BE2C (cell line): ENCODE data around the gene TMEM132C.

Source experiments
- DNase-seq: peaks from one replicate; pipeline ENCODE4 v3.0.0-alpha.2; 2020
- H3K27me3 ChIP-seq: fragments of 250-450 bp; sonication (Bioruptor Pico); 2 replicates; pipeline ENCODE4 v1.5.1; 2020; ENCODE audit warnings: mild to moderate bottlenecking
- H3K36me3 ChIP-seq: fragments of 250-450 bp; sonication (Bioruptor Pico); 2 replicates; pipeline ENCODE4 v1.5.1; 2020; ENCODE audit warnings: mild to moderate bottlenecking
- H3K4me1 ChIP-seq: fragments of 250-450 bp; sonication (Bioruptor Pico); 2 replicates; pipeline ENCODE4 v1.5.1; 2020
- H3K4me3 ChIP-seq: 2 replicates; pipeline ENCODE4 v1.5.1; 2011; ENCODE audit warnings: low read depth, low read length
- H3K9me3 ChIP-seq: fragments of 250-450 bp; sonication (Bioruptor Pico); 2 replicates; pipeline ENCODE4 v1.5.1; 2020
- TF ChIP-seq, protein P1 (sequence below): IDR thresholded peaks from 2 replicates; pipeline ENCODE4 v1.5.1; 2012; ENCODE audit warnings: mild to moderate bottlenecking, low read depth, low read length

Gene TMEM132C

DNA sequence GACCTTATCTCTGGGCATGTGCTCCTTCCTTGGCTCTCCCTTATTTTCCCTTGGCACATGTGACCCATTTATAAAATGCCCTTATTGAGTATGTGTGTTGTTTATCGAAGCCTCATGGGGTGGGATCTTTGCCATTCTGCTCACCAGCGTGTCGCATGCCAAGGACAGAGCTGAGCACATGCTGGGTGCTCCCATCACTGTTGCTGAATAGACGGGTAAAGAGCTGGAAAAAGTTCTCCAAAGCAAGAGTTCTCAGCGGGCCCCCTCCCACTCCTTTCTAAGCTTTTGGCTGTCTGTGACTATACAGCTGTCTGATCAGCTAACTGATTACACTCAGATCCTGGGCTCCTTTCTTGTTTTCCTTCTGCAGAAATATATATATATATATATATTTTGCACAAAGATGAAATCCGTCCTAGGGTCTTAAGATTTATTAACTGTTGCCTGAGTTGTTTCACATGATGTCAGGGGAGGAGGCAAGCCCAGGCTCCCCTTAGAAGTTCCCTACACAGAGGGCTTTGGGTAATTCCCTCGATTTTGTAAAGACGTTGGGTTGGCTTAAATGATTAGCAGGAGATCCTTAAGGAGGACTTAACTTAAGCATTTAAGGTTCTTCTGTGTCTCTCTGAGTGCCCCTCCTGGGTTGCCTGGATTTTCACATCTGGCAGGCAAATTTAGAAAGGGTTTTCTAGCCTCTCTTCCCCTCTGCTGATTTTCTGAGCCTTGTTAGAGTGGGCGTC, 71.6 kb downstream of the TMEM132C start:
- DNase-seq, result no peak
- Histone ChIP-seq H3K9me3 (peaks cover 2% of the 10 kb centered on the region; the same call in 1 of the 2 replicates), H3K27me3 (no peaks in the 10 kb centered on the region), H3K4me1 (no peaks in the 10 kb centered on the region), H3K36me3 (no peaks in the 10 kb centered on the region), H3K4me3 (no peak overlapping the region)
- TF ChIP-seq, protein P1, sequence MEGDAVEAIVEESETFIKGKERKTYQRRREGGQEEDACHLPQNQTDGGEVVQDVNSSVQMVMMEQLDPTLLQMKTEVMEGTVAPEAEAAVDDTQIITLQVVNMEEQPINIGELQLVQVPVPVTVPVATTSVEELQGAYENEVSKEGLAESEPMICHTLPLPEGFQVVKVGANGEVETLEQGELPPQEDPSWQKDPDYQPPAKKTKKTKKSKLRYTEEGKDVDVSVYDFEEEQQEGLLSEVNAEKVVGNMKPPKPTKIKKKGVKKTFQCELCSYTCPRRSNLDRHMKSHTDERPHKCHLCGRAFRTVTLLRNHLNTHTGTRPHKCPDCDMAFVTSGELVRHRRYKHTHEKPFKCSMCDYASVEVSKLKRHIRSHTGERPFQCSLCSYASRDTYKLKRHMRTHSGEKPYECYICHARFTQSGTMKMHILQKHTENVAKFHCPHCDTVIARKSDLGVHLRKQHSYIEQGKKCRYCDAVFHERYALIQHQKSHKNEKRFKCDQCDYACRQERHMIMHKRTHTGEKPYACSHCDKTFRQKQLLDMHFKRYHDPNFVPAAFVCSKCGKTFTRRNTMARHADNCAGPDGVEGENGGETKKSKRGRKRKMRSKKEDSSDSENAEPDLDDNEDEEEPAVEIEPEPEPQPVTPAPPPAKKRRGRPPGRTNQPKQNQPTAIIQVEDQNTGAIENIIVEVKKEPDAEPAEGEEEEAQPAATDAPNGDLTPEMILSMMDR, result no peak

DNA sequence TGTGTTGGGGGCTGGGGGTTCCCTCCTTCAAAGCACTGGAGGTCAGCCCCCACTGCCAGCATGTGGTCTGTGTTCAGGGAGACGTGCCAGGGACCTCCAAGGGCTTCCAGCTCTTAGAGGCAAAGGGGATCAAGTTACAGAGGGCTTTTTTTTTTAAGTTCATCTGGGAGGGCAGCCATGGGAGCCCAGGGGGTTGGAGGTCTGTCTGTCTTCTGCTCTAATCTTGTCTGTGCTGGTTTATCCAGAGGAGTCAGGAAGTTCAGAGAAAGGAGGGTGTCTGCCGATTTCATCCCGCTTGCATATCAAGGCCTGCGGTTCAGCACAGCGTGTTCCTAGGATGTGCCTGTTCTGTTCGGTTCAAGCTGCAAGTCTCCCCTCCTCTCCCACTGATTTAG, 72.2 kb downstream of the TMEM132C start:
- Histone ChIP-seq H3K4me3 (no peak overlapping the region), H3K36me3 (no peaks in the 10 kb centered on the region), H3K4me1 (no peaks in the 10 kb centered on the region), H3K9me3 (peaks cover 2% of the 10 kb centered on the region; the same call in 1 of the 2 replicates), H3K27me3 (no peaks in the 10 kb centered on the region)
- TF ChIP-seq, protein P1, result no peak
- DNase-seq, result no peak

DNA sequence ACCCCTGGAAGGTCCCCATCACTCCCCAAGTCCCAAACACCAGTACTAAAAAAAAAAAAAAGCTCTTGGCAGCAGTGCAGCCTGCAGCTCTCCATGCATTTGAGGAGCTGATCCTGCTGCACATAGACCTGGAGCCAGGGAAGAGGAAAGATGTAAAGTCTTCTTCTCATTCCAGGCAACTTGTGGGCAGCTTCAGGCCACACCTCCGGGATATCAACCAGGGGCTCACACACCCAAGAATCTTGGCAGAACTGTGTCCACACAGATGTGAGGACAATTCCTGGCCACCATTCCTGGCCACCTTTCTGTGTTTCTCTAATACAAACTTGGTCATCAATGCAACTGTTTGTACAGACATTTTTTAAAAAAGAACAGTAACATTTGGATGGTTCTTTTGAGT, 72.7 kb downstream of the TMEM132C start:
- Histone ChIP-seq H3K4me1 (no peaks in the 10 kb centered on the region), H3K4me3 (no peak overlapping the region), H3K9me3 (peaks cover 2% of the 10 kb centered on the region; the same call in 1 of the 2 replicates), H3K36me3 (no peaks in the 10 kb centered on the region), H3K27me3 (no peaks in the 10 kb centered on the region)
- TF ChIP-seq, protein P1, result no peak
- no peak for DNase-seq

DNA sequence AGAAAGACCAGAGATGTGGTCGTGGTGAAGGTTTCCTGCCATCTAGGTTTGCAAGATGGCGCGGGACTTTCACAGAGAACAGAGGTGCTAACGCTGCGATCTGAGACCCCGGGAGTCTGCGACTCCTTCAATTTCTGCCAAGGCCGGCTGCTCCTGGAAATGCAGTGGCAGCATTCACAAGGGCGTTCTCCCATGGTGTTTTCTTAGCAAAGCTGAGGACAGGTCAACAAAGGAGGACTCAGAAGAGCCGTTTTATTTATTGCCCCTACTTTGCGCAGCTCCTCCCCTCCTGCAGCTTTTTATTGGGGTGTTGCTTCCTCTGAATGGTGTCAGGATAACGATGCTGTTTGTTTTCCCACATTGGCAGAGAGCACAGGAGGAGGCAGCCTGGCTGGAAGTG, 86.3 kb downstream of the TMEM132C start:
- DNase-seq, result no peak
- no peaks in the 10 kb centered on the region for H3K4me1 ChIP-seq
- H3K4me3 ChIP-seq, result no peak overlapping the region
- H3K36me3 ChIP-seq, result no peaks in the 10 kb centered on the region
- TF ChIP-seq, protein P1, result no peak
- H3K9me3 ChIP-seq, result peaks cover 6% of the 10 kb centered on the region; the same call in 1 of the 2 replicates
- H3K27me3 ChIP-seq, result no peaks in the 10 kb centered on the region

DNA sequence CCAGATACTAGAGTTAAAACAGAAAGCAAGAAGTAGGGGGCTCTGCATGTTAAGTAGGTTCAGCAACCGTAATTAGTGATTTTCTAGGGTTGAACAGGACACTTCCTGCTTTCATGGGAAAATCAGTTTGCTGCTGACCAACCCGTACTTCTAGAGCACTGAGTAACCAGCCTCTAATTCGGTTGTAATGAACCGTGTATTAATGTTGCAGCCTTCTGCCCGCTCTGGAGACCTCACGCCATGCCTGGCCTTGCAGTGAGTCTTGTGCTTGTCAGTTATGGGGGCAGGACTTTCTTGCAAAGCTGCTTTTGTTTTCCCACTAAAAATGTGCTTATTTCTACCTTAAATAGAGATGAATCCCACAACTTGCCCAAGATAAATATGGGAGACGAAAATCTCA, 89.6 kb downstream of the TMEM132C start:
- TF ChIP-seq, protein P1, result no peak
- Histone ChIP-seq H3K4me1 (no peaks in the 10 kb centered on the region), H3K36me3 (no peaks in the 10 kb centered on the region), H3K9me3 (peaks cover 3% of the 10 kb centered on the region; the same call in 1 of the 2 replicates), H3K27me3 (no peaks in the 10 kb centered on the region), H3K4me3 (no peak overlapping the region)
- DNase-seq, result no peak

DNA sequence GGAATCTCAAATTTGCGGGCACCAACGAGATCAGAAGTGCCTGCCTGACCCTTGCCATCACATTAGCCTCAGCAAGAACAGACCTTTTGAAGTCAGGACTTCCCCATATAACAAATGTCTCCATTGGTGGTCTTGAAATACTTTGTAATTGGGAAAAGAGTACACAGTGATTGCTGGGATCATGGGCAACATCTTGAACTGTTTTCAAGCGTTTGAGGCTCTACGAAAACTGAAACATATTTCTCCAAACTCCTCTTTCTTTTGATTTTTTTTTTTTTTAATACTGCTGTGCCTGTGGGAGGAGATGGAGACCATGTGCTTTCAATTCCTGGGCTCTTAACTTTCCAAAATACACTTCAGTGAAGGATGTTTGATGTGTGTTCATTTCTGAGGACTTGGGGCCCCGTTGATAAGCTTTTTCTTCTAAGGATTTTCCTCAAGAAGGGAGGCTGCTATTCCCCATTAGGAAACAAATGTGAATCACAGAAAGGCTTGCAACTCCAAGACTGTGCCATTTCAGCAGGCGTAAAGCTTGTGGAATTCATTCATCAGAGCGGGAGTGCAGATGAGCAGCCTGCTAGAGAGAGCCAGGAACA, 94.5 kb downstream of the TMEM132C start:
- H3K4me1 ChIP-seq, result no peaks in the 10 kb centered on the region
- H3K4me3 ChIP-seq, result no peak overlapping the region
- H3K27me3 ChIP-seq, result no peaks in the 10 kb centered on the region
- no peak for DNase-seq
- peaks cover 3% of the 10 kb centered on the region; the same call in 1 of the 2 replicates for H3K9me3 ChIP-seq
- H3K36me3 ChIP-seq, result no peaks in the 10 kb centered on the region
- TF ChIP-seq, protein P1, result no peak
